HG03571 (cell line): ENCODE data around the gene HNRNPR.
"Not testable (repeated sequence)": the region's sequence is repeated elsewhere in the genome, so short reads cannot be mapped to it uniquely, and the experiment has no call there.

ENCODE experiments used
- ATAC-seq: cut with Tn5 transposase; IDR thresholded peaks from one replicate; pipeline ENCODE4 v1.9.1; 2021; ENCODE audit not compliant: unreplicated experiment

Gene HNRNPR

GRCh38 chr1:23257371-23257770 lies 86.7 kb downstream of the HNRNPR start:
- ATAC-seq: not testable (repeated sequence)
